Measurements from ENCODE around the gene COLEC11.
"Not testable (repeated sequence)": the region's sequence is repeated elsewhere in the genome, so short reads cannot be mapped to it uniquely, and the experiment has no call there.

COLEC11 gene

DNA sequence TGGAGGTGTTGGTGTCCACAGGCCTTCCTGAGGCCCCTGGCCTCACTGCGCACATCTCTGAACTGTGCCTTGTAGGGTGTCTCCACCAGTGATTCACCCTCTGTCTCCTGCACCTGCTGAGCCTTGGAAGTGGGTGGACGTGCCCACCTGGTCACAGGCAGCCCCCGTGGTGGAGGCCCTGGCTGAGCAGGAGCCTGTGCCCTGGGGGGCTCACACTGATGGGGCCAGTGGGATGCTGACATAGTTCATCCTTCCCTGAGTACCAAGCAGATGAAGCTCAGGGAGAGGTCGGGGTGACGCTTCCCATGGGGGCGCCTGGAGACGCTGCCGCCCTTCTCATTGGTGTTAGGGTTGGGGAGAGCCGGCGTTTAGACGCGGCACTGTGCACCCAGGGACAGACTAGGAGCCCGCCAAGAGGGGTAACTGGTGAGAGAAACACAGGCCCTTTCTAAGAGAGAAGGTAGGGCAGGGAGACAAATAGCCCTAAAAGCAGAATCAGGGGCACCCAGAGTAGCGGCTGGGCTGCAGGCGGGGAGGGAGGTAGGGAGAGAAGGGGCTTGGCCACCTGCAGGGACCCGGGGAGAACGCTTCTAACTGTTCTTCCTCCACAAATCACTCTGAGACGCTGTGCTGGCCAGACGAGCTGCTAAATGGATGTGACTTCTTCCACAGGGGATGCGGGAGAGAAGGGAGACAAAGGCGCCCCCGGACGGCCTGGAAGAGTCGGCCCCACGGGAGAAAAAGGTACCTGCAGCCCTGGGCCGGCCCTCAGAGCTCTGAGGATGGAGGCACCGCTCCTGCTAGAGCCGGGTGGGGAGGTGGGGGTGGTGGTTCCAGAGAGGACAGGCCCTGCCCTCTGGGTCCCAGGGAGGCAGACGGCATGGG lies 18.0 kb downstream of the COLEC11 start:
- Histone ChIP-seq H3K9me3 (ENCODE audit: insufficient read depth, low read length) (no peaks in the 10 kb centered on the region), H3K27ac (ENCODE audit: low read depth, low read length) (no peak overlapping the region), H2AFZ (ENCODE audit: low read depth, low read length, severe bottlenecking) (no peak overlapping the region)

GRCh38 chr2:3613524-3613905 lies 18.6 kb downstream of the COLEC11 start:
- Histone ChIP-seq H3K36me3 (ENCODE audit: low read length) (no peaks in the 10 kb centered on the region), H3F3A (ENCODE audit: insufficient read depth) (no peaks in the 10 kb centered on the region), H4K20me1 (ENCODE audit: low read depth, low read length) (no peaks in the 10 kb centered on the region), H2AFZ (ENCODE audit: low read depth, low read length, severe bottlenecking) (no peak overlapping the region), H3K79me2 (ENCODE audit: insufficient read depth, low read length) (no peaks in the 10 kb centered on the region), H3K4me2 (ENCODE audit: low read depth, low read length, poor library complexity, severe bottlenecking) (no peak overlapping the region), H3K27ac (ENCODE audit: low read depth, low read length) (no peak overlapping the region), H3K4me3 (ENCODE audit: insufficient read depth, low read length, poor library complexity, severe bottlenecking) (no peak overlapping the region), H3K9me2 (replicated peaks; ENCODE audit: insufficient read depth, low read length) (no peaks in the 10 kb centered on the region), H3K9ac (ENCODE audit: low read length) (no peak overlapping the region), H3K9me3 (ENCODE audit: insufficient read depth, low read length) (no peaks in the 10 kb centered on the region), H3K27me3 (ENCODE audit: low read length) (no peaks in the 10 kb centered on the region)
- TF ChIP-seq, protein P1, sequence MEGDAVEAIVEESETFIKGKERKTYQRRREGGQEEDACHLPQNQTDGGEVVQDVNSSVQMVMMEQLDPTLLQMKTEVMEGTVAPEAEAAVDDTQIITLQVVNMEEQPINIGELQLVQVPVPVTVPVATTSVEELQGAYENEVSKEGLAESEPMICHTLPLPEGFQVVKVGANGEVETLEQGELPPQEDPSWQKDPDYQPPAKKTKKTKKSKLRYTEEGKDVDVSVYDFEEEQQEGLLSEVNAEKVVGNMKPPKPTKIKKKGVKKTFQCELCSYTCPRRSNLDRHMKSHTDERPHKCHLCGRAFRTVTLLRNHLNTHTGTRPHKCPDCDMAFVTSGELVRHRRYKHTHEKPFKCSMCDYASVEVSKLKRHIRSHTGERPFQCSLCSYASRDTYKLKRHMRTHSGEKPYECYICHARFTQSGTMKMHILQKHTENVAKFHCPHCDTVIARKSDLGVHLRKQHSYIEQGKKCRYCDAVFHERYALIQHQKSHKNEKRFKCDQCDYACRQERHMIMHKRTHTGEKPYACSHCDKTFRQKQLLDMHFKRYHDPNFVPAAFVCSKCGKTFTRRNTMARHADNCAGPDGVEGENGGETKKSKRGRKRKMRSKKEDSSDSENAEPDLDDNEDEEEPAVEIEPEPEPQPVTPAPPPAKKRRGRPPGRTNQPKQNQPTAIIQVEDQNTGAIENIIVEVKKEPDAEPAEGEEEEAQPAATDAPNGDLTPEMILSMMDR (IDR thresholded peaks at IDR 0.05; ENCODE audit: insufficient read depth, low read length, poor library complexity, severe bottlenecking), result no peak
- TF ChIP-seq EZH2phosphoT487 (conservative IDR thresholded peaks at IDR 0.05; ENCODE audit: low read length), result no peak

More for the DNA sequence above, 18.0 kb downstream of the COLEC11 start:
- Histone ChIP-seq H3F3A (ENCODE audit: insufficient read depth) (no peaks in the 10 kb centered on the region), H3K27me3 (ENCODE audit: low read length) (no peaks in the 10 kb centered on the region), H3K79me2 (ENCODE audit: insufficient read depth, low read length) (no peaks in the 10 kb centered on the region), H4K20me1 (ENCODE audit: low read depth, low read length) (no peaks in the 10 kb centered on the region), H3K9ac (ENCODE audit: low read length) (no peak overlapping the region), H3K9me2 (replicated peaks; ENCODE audit: insufficient read depth, low read length) (no peaks in the 10 kb centered on the region), H3K36me3 (ENCODE audit: low read length) (no peaks in the 10 kb centered on the region), H3K4me3 (ENCODE audit: insufficient read depth, low read length, poor library complexity, severe bottlenecking) (no peak overlapping the region), H3K4me2 (ENCODE audit: low read depth, low read length, poor library complexity, severe bottlenecking) (no peak overlapping the region)
- TF ChIP-seq, protein P1 (IDR thresholded peaks at IDR 0.05; ENCODE audit: insufficient read depth, low read length, poor library complexity, severe bottlenecking), result no peak

- H3K9me2 ChIP-seq (replicated peaks; ENCODE audit: insufficient read depth, low read length); H4K20me1 ChIP-seq (ENCODE audit: low read depth, low read length); H3K79me2 ChIP-seq (ENCODE audit: insufficient read depth, low read length); H3K9me3 ChIP-seq (ENCODE audit: insufficient read depth, low read length); H3K27me3 ChIP-seq (ENCODE audit: low read length); H3K4me2 ChIP-seq (ENCODE audit: low read depth, low read length, poor library complexity, severe bottlenecking); H2AFZ ChIP-seq (ENCODE audit: low read depth, low read length, severe bottlenecking); H3K27ac ChIP-seq (ENCODE audit: low read depth, low read length); H3K9ac ChIP-seq (ENCODE audit: low read length); H3K36me3 ChIP-seq (ENCODE audit: low read length); H3F3A ChIP-seq (ENCODE audit: insufficient read depth); H3K4me3 ChIP-seq (ENCODE audit: insufficient read depth, low read length, poor library complexity, severe bottlenecking): not testable (repeated sequence)
These were observed 19.8 kb downstream of the COLEC11 start for GRCh38 chr2:3614743-3615142.

DNA sequence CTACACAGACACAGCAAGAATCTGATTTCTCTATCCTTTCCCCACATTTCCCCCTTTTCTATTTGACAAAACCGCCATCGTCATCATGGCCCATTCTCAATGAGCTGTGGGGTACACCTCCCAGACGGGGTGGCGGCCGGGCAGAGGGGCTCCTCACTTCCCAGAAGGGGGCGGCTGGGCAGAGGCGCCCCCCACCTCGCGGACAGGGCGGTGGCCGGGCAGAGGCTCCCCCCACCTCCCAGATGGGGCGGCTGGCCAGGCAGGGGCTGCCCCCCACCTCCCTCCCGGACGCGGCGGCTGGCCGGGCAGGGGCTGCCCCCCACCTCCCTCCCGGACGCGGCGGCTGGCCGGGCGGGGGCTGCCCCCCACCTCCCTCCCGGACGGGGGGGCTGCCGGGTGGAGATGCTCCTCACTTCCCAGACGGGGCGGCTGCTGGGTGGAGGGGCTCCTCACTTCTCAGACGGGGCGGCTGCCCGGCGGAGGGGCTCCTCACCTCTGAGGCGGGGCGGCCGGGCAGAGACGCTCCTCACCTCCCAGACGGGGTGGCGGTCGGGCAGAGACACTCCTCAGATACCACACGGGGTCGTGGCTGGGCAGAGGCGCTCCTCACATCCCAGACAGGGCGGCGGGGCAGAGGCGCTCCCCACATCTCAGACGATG lies 20.8 kb downstream of the COLEC11 start:
- not testable (repeated sequence) for H3K27me3 ChIP-seq (ENCODE audit: low read length); H3K79me2 ChIP-seq (ENCODE audit: insufficient read depth, low read length); H3F3A ChIP-seq (ENCODE audit: insufficient read depth); H3K4me3 ChIP-seq (ENCODE audit: insufficient read depth, low read length, poor library complexity, severe bottlenecking); H3K9me2 ChIP-seq (replicated peaks; ENCODE audit: insufficient read depth, low read length); H3K36me3 ChIP-seq (ENCODE audit: low read length); H4K20me1 ChIP-seq (ENCODE audit: low read depth, low read length); H3K9me3 ChIP-seq (ENCODE audit: insufficient read depth, low read length); H3K9ac ChIP-seq (ENCODE audit: low read length); H2AFZ ChIP-seq (ENCODE audit: low read depth, low read length, severe bottlenecking); H3K4me2 ChIP-seq (ENCODE audit: low read depth, low read length, poor library complexity, severe bottlenecking); H3K27ac ChIP-seq (ENCODE audit: low read depth, low read length)

GRCh38 chr2:3616435-3617197 lies 21.7 kb downstream of the COLEC11 start:
- not testable (repeated sequence) for H3K27me3 ChIP-seq (ENCODE audit: low read length); H2AFZ ChIP-seq (ENCODE audit: low read depth, low read length, severe bottlenecking)

More at GRCh38 chr2:3616435-3617197, 21.7 kb downstream of the COLEC11 start:
- H3K36me3 ChIP-seq (ENCODE audit: low read length); H3K9me3 ChIP-seq (ENCODE audit: insufficient read depth, low read length); H3K4me3 ChIP-seq (ENCODE audit: insufficient read depth, low read length, poor library complexity, severe bottlenecking); H3K4me2 ChIP-seq (ENCODE audit: low read depth, low read length, poor library complexity, severe bottlenecking); H3K9me2 ChIP-seq (replicated peaks; ENCODE audit: insufficient read depth, low read length); H3K79me2 ChIP-seq (ENCODE audit: insufficient read depth, low read length); H4K20me1 ChIP-seq (ENCODE audit: low read depth, low read length); H3F3A ChIP-seq (ENCODE audit: insufficient read depth); H3K9ac ChIP-seq (ENCODE audit: low read length); H3K27ac ChIP-seq (ENCODE audit: low read depth, low read length): not testable (repeated sequence)

Measured in SU-DHL-6 (cell line).